OCI-LY3 (cell line): ENCODE results near the gene ADD3.
A peak's percentile ranks its signal among the peaks of the same experiment; 100 is the strongest.

Experiments used
- H2AFZ ChIP-seq: fragments of 200-600, 300-600 bp; shearing (Covaris generic); 2 replicates; pipeline ENCODE4 v1.6.0; 2014; ENCODE audit warnings: antibody characterized with exemption, low read depth, low read length
- H3K27ac ChIP-seq: fragments of 200-600, 300-600 bp; sonication (generic); 2 replicates; pipeline ENCODE4 v1.5.1; 2014; ENCODE audit warnings: mild to moderate bottlenecking, low read length, moderate library complexity, mixed read lengths
- H3K27me3 ChIP-seq: fragments of 200-600, 300-600 bp; sonication (generic); 2 replicates; pipeline ENCODE4 v1.6.1; 2014; ENCODE audit warnings: low read depth, low read length, mixed read lengths
- H3K36me3 ChIP-seq: fragments of 200-600, 300-600 bp; sonication (generic); replicated peaks from 2 replicates; pipeline ENCODE3; 2014; ENCODE audit warnings: low read depth, low read length, mixed read lengths
- H3K4me1 ChIP-seq: fragments of 300-600, 200-600 bp; sonication (generic); 2 replicates; pipeline ENCODE4 v1.6.1; 2014; ENCODE audit warnings: low read length, mixed read lengths
- H3K4me2 ChIP-seq: fragments of 200-600, 300-600 bp; sonication (generic); 2 replicates; pipeline ENCODE4 v1.6.1; 2014; ENCODE audit warnings: low read length, mixed read lengths
- H3K4me3 ChIP-seq: fragments of 300-600, 200-600 bp; sonication (generic); 2 replicates; pipeline ENCODE4 v1.5.1; 2014; ENCODE audit warnings: antibody characterized with exemption, mild to moderate bottlenecking, low read length, moderate library complexity
- H3K79me2 ChIP-seq: fragments of 300-600, 200-600 bp; shearing (Covaris generic); 2 replicates; pipeline ENCODE4 v1.6.1; 2014; ENCODE audit warnings: mild to moderate bottlenecking, low read length, mixed read lengths
- H3K9ac ChIP-seq: fragments of 300-600, 200-600 bp; shearing (Covaris generic); 2 replicates; pipeline ENCODE4 v1.6.0; 2014; ENCODE audit warnings: mild to moderate bottlenecking, low read length, moderate library complexity
- H3K9me3 ChIP-seq: fragments of 200-600, 300-600 bp; shearing (Covaris generic); 2 replicates; pipeline ENCODE4 v1.6.1; 2014; ENCODE audit warnings: low read length, mixed read lengths; ENCODE audit not compliant: insufficient read depth
- H4K20me1 ChIP-seq: fragments of 200-600, 300-600 bp; sonication (generic); 2 replicates; pipeline ENCODE4 v1.6.1; 2016; ENCODE audit warnings: low read length, mixed read lengths; ENCODE audit not compliant: insufficient read depth
- CTCF ChIP-seq: fragments of 200-600, 300-600 bp; sonication (generic); IDR thresholded peaks from 2 replicates; pipeline ENCODE4 v1.5.1; 2014; ENCODE audit warnings: antibody characterized with exemption, low read length, low read depth
- EZH2phosphoT487 ChIP-seq: fragments of 200-600 bp; shearing (Covaris generic); IDR thresholded peaks from 2 replicates; pipeline ENCODE4 v1.6.1; 2018; ENCODE audit warnings: antibody characterized with exemption, mixed run types, low read depth

The ADD3 gene

DNA sequence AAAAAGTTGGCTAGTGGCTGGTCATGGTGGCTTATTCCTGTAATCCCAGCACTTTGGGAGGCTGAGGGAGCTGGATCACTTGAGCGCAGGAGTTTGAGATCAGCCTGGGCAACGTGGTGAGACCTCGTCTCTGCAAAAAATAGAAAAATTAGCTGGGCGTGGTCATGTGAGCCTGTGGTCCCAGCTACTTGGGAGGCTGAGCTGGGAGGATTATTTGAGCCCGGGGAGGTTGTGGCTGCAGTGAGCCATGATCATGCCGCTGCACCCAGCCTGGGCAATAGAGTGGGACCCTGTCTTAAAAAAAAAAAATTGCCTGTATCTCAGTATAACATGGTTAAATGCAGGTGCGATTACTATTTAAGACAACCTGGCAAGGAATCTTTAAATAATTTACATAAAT, 61.0 kb downstream of the ADD3 start:
- no peak overlapping the region for H2AFZ ChIP-seq
- no peak overlapping the region for H3K27ac ChIP-seq
- no peaks in the 10 kb centered on the region for H3K79me2 ChIP-seq
- no peaks in the 10 kb centered on the region for H3K36me3 ChIP-seq
- H3K4me3 ChIP-seq, result no peak overlapping the region
- H3K4me2 ChIP-seq, result no peak overlapping the region
- no peak overlapping the region for H3K9ac ChIP-seq
- no peaks in the 10 kb centered on the region for H3K27me3 ChIP-seq
- no peaks in the 10 kb centered on the region for H4K20me1 ChIP-seq
- no peak for TF ChIP-seq CTCF
- TF ChIP-seq EZH2phosphoT487, result no peak
- no peaks in the 10 kb centered on the region for H3K9me3 ChIP-seq
- H3K4me1 ChIP-seq, result peaks cover 13% of the 10 kb centered on the region

DNA sequence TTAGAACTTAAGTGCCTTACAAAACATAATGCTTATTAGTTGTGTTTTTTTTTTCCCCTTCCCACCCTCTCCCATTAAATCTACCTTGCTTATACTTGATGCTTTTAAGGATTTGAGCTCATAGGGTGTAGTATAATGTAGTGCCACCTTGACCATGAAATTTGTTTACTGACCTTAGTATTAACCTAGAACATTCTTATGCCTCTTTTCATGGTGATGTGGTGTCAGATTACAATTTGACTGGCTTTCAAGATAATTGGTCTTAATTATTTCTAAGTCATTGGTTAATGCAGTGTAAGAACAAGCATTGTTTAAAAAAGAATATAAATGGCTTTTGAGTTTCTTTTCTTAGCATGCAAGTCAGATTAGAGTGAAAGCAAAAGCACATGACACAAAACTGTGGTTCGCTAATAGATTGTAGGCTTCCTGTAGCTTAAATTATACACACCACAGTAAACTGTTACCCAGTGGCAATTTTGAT, 61.8 kb downstream of the ADD3 start:
- no peak for TF ChIP-seq CTCF
- TF ChIP-seq EZH2phosphoT487, result no peak

GRCh38 chr10:110073896-110074295, 66.1 kb downstream of the ADD3 start:
- Histone ChIP-seq H3K9ac (no peak overlapping the region), H2AFZ (no peak overlapping the region), H3K9me3 (no peaks in the 10 kb centered on the region), H3K4me1 (peaks cover 4% of the 10 kb centered on the region; the same call in 1 of the 2 replicates), H3K4me3 (no peak overlapping the region), H3K4me2 (no peak overlapping the region), H4K20me1 (no peaks in the 10 kb centered on the region), H3K27me3 (no peaks in the 10 kb centered on the region), H3K79me2 (no peaks in the 10 kb centered on the region), H3K36me3 (no peaks in the 10 kb centered on the region), H3K27ac (no peak overlapping the region)
- TF ChIP-seq EZH2phosphoT487, result no peak
- no peak for TF ChIP-seq CTCF

More for the DNA sequence above, 61.8 kb downstream of the ADD3 start:
- Histone ChIP-seq H3K27ac (no peak overlapping the region), H3K4me2 (0 out of 2 replicates have a peak overlapping the region, but pooled peaks have one; percentile 10), H3K4me3 (no peak overlapping the region), H2AFZ (no peak overlapping the region), H3K4me1 (peaks cover 13% of the 10 kb centered on the region), H4K20me1 (no peaks in the 10 kb centered on the region), H3K9me3 (no peaks in the 10 kb centered on the region), H3K36me3 (no peaks in the 10 kb centered on the region), H3K27me3 (no peaks in the 10 kb centered on the region), H3K79me2 (no peaks in the 10 kb centered on the region), H3K9ac (no peak overlapping the region)

DNA sequence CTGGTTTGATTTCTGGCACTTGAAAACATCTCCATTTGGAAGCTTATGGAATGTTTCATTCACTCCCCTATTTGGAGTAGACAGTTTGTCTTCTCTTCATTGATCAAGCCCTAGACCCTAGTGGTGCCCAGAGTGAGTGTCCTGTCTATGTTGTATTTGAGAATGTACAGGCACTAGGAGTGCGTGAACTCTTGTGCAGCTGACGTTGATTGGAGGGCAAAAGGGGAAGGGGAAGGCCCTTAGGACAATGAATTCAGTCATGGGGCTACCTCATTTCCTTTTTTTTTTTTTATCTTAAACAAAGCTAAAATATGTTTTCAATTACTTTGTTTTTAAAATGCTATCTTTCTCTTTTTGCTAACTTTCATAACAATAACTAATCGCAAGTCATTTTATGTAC, 66.5 kb downstream of the ADD3 start:
- no peak overlapping the region for H3K4me2 ChIP-seq
- H3K9me3 ChIP-seq, result no peaks in the 10 kb centered on the region
- H3K36me3 ChIP-seq, result no peaks in the 10 kb centered on the region
- H3K27ac ChIP-seq, result no peak overlapping the region
- H4K20me1 ChIP-seq, result no peaks in the 10 kb centered on the region
- TF ChIP-seq EZH2phosphoT487 (no peak), CTCF (no peak)
- H3K9ac ChIP-seq, result no peak overlapping the region
- peaks cover 4% of the 10 kb centered on the region; the same call in 1 of the 2 replicates for H3K4me1 ChIP-seq
- H3K4me3 ChIP-seq, result no peak overlapping the region
- H3K27me3 ChIP-seq, result no peaks in the 10 kb centered on the region
- no peaks in the 10 kb centered on the region for H3K79me2 ChIP-seq
- no peak overlapping the region for H2AFZ ChIP-seq
